CD4-positive, alpha-beta T cell treated with Interleukin-17A for 4 hours (primary cell): ENCODE data around the gene FOCAD.

Experiments used
- DNase-seq: peaks from one replicate; pipeline ENCODE4 v3.0.0-alpha.2; 2020; ENCODE audit warnings: mixed read lengths

Gene FOCAD

GRCh38 chr9:21027295-21027694, 343.2 kb downstream of the FOCAD start:
- no peak for DNase-seq

GRCh38 chr9:21028466-21028865, 344.4 kb downstream of the FOCAD start:
- no peak for DNase-seq

- DNase-seq = no peak
These were observed 345.6 kb downstream of the FOCAD start for GRCh38 chr9:21029661-21030060.

GRCh38 chr9:21030389-21031035, 346.5 kb downstream of the FOCAD start:
- DNase-seq = peak; percentile 10

- peak; percentile 80 for DNase-seq
These were observed 347.2 kb downstream of the FOCAD start, which contains the start of gene HACD4 for GRCh38 chr9:21031091-21031807. Gene HACD4, minus strand, starts transcription at chr9:21031640. Its CDS starts 50 bp downstream, at chr9:21031590.

- no peak for DNase-seq
These were observed 347.7 kb downstream of the FOCAD start for GRCh38 chr9:21031808-21032183.

- DNase-seq = no peak
These were observed 353.2 kb downstream of the FOCAD start for GRCh38 chr9:21037278-21037677.

GRCh38 chr9:21039302-21039701, 355.2 kb downstream of the FOCAD start:
- DNase-seq = no peak

GRCh38 chr9:21042466-21042865, 358.4 kb downstream of the FOCAD start:
- DNase-seq = no peak

- DNase-seq = no peak
These were observed 359.8 kb downstream of the FOCAD start for GRCh38 chr9:21043841-21044240.
